ENCODE measurements around the gene BCL7A. TPM values are rescaled to one million over a fixed set of nuclear protein-coding genes. Genes with fewer than 3 reads are reported as not detected.

BCL7A gene
- total RNA-seq, 4 donors from 2014 or later, result 0.26 to 12.2 (median 4.2) TPM

DNA sequence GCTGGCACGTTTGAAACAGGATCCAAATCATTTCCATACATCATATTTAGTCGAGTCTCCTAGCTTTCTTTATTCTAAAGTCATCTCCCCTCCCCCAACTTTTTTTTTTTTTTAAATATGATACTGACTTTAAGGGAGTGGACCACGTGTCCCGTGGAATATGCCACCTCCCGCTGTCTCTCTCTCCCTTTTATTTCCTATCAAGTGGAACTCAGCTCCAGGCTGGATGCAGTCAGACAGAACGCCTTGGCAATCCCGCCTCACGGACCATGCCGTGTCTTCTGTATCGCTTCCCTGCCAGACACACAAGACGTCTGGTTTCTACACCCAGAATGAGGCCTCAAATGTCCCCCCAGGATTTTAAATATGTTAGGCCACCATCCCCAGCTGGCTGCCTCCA is 21.2 kb downstream of the BCL7A start:
- DNase-seq, result no peak
- Histone ChIP-seq H3K9me3 (no peaks in the 10 kb centered on the region), H3K27ac (no peak overlapping the region), H3K36me3 (no peaks in the 10 kb centered on the region), H3K4me3 (no peak overlapping the region), H3K27me3 (no peaks in the 10 kb centered on the region), H3K4me1 (no peaks in the 10 kb centered on the region)
- TF ChIP-seq POLR2A (IDR thresholded peaks at IDR 0.05) (no peak), CTCF (IDR thresholded peaks at IDR 0.05) (no peak)
- intact Hi-C loops (cut with DNase I; ENCODE audit: low total_unique reads), result no loop called here

DNA sequence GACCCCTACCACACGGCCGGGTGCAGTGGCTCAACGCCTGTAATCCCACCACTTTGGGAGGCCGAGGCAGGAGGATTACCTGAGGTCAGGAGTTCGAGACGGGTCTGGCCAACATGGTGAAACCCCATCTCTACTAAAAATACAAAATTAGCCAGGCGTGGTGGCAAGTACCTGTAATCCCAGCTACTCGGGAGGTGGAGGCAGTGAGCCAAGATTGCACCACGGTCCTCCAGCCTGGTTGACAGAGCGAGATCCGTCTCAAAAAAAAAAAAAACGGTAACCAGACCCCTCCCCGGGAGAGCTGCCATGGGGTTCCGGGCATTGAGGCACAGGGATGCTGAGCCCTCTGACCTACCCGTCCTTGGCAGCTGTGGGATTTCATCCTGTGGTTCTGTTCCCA is 21.8 kb downstream of the BCL7A start:
- TF ChIP-seq CTCF (IDR thresholded peaks at IDR 0.05), result no peak
- no peak for DNase-seq
- Histone ChIP-seq H3K4me3 (no peak overlapping the region), H3K9me3 (no peaks in the 10 kb centered on the region), H3K27ac (no peak overlapping the region), H3K27me3 (no peaks in the 10 kb centered on the region), H3K4me1 (no peaks in the 10 kb centered on the region), H3K36me3 (no peaks in the 10 kb centered on the region)
- intact Hi-C loops (cut with DNase I; ENCODE audit: low total_unique reads), result no loop called here

- DNase-seq, result no peak
- Histone ChIP-seq H3K27ac (no peak overlapping the region), H3K9me3 (no peaks in the 10 kb centered on the region), H3K36me3 (no peaks in the 10 kb centered on the region), H3K4me3 (no peak overlapping the region), H3K27me3 (no peaks in the 10 kb centered on the region), H3K4me1 (no peaks in the 10 kb centered on the region)
- intact Hi-C loops (cut with DNase I; ENCODE audit: low total_unique reads), result no loop called here
- TF ChIP-seq CTCF (IDR thresholded peaks at IDR 0.05) (no peak), POLR2A (IDR thresholded peaks at IDR 0.05) (no peak)
Measured at GRCh38 chr12:122045262-122045661, 23.6 kb downstream of the BCL7A start.

- H3K4me1 ChIP-seq, result no peaks in the 10 kb centered on the region
- H3K9me3 ChIP-seq, result no peaks in the 10 kb centered on the region
- H3K27me3 ChIP-seq, result no peaks in the 10 kb centered on the region
- no peak for DNase-seq
- H3K4me3 ChIP-seq, result no peak overlapping the region
- intact Hi-C loops (cut with DNase I; ENCODE audit: low total_unique reads), result no loop called here
- H3K27ac ChIP-seq, result no peak overlapping the region
- TF ChIP-seq POLR2A (IDR thresholded peaks at IDR 0.05) (no peak), CTCF (IDR thresholded peaks at IDR 0.05) (no peak)
- H3K36me3 ChIP-seq, result no peaks in the 10 kb centered on the region
Measured at GRCh38 chr12:122046145-122046544, 24.5 kb downstream of the BCL7A start.

- no peak for TF ChIP-seq CTCF (IDR thresholded peaks at IDR 0.05)
- TF ChIP-seq POLR2A (IDR thresholded peaks at IDR 0.05), result no peak
- no peaks in the 10 kb centered on the region for H3K4me1 ChIP-seq
- no peak overlapping the region for H3K4me3 ChIP-seq
- no peaks in the 10 kb centered on the region for H3K27me3 ChIP-seq
- intact Hi-C loops (cut with DNase I; ENCODE audit: low total_unique reads), result no loop called here
- H3K27ac ChIP-seq, result no peak overlapping the region
- no peaks in the 10 kb centered on the region for H3K36me3 ChIP-seq
- no peaks in the 10 kb centered on the region for H3K9me3 ChIP-seq
- DNase-seq, result no peak
Measured at GRCh38 chr12:122048151-122048550, 26.5 kb downstream of the BCL7A start.
